ENCODE results near the gene PSKH1. TPM values are rescaled to one million over a fixed set of nuclear protein-coding genes. Genes with fewer than 3 reads are reported as not detected.

PSKH1 gene
- total and polyA plus RNA-seq, 9 of the 15 experiments (the other 6 are each of a cell fraction or from before 2014, with no cell fraction given): 0.96 to 20.9 (median 9.4) TPM

GRCh38 chr16:67941469-67942199, 48.6 kb downstream of the PSKH1 start:
- H3K27ac ChIP-seq (ENCODE audit: extremely low read depth, low read depth, low read length): no peak overlapping the region
- POLR2A ChIA-PET: interaction anchor here (0.6 to 1.2 kb wide), 6 partner anchors 8 to 126 kb away, joined by 3 to 8 read pairs (median 4); partner anchors contain the start of gene CTRL

More at GRCh38 chr16:67941469-67942199, 48.6 kb downstream of the PSKH1 start:
- Histone ChIP-seq H3K27me3 (ENCODE audit: control insufficient read depth in 2 of 2, insufficient read depth in 2 of 2, low read length in 2 of 2) (no peaks in the 10 kb centered on the region), H4K20me1 (replicated peaks; ENCODE audit: control insufficient read depth, insufficient read depth, low read length) (peaks cover 16% of the 10 kb centered on the region; the same call in 1 of the 2 replicates), H3K9ac (ENCODE audit: insufficient read depth in 1 of 2, low read depth in 2 of 2, low read length in 2 of 2) (peak overlapping the region in 1 of 2 experiments; percentile 63; a peak in 2 of 4 replicates), H3K4me2 (ENCODE audit: insufficient read depth, low read length) (no peak overlapping the region), H3K9me3 (replicated peaks; ENCODE audit: control insufficient read depth, insufficient read depth, low read depth, low read length) (no peaks in the 10 kb centered on the region; the same call in 1 of the 2 replicates), H3K4me3 (no peak overlapping the region), H2AFZ (ENCODE audit: low read depth, low read length) (no peak overlapping the region), H3K9me1 (ENCODE audit: control insufficient read depth, insufficient read depth, low read length) (no peaks in the 10 kb centered on the region), H3K36me3 (ENCODE audit: control insufficient read depth, insufficient read depth, low read length) (peaks cover 62% of the 10 kb centered on the region; the same call in 2 of the 3 replicates), H3K4me1 (replicated peaks in 1 of 2; ENCODE audit: control insufficient read depth in 2 of 2, insufficient read depth in 2 of 2, low read length in 2 of 2) (peaks cover 16 to 69% of the 10 kb centered on the region in 2 experiments), H3K79me2 (ENCODE audit: control insufficient read depth, insufficient read depth, low read length) (peaks cover 9% of the 10 kb centered on the region)
- in situ Hi-C loops (cut with MboI): no loop called here
- FAIRE-seq (no peak), ATAC-seq (peak; percentile 21), DNase-seq (ENCODE audit: extremely low read depth in 1 of 4, low spot score in 3 of 4) (peak in 2 of 4 experiments; percentile 43 to 46)
- CTCF ChIA-PET (ENCODE audit: low intra/inter-chr PET ratio): interaction anchor here (1.4 kb wide), 1 partner anchor 125 kb away, joined by 6 read pairs; no protein-coding TSS in a partner anchor
- intact Hi-C loops (cut with micrococcal nuclease): no loop called here
- 58% methylated on average over 9 of the region's 9 CpGs for WGBS (ENCODE audit: insufficient coverage, low coverage, missing lambda C conversion rate)
- TF ChIP-seq ZC3H8 (IDR thresholded peaks at IDR 0.05): no peak
- TF ChIP-seq ZNF232 (CRISPR knock-in tag; IDR thresholded peaks at IDR 0.05): no peak
- peak; percentile 62; the same call in 1 of the 2 replicates for TF ChIP-seq ZNF384 (IDR thresholded peaks at IDR 0.05; ENCODE audit: low read depth, low read length)
- TF ChIP-seq EGR1 (conservative IDR thresholded peaks at IDR 0.05): peak; percentile 71
- TF ChIP-seq MXI1 (IDR thresholded peaks at IDR 0.05; ENCODE audit: low read depth, low read length): no peak
- TF ChIP-seq GABPB1 (CRISPR knock-in tag; IDR thresholded peaks at IDR 0.05): 0 out of 2 replicates have a peak, but pooled peaks have one; percentile 32
- TF ChIP-seq, protein P1, sequence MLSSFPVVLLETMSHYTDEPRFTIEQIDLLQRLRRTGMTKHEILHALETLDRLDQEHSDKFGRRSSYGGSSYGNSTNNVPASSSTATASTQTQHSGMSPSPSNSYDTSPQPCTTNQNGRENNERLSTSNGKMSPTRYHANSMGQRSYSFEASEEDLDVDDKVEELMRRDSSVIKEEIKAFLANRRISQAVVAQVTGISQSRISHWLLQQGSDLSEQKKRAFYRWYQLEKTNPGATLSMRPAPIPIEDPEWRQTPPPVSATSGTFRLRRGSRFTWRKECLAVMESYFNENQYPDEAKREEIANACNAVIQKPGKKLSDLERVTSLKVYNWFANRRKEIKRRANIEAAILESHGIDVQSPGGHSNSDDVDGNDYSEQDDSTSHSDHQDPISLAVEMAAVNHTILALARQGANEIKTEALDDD (IDR thresholded peaks at IDR 0.05): no peak
- 0 out of 2 replicates have a peak, but pooled peaks have one; percentile 29 for TF ChIP-seq SUPT5H (IDR thresholded peaks at IDR 0.05)
- TF ChIP-seq SP1 (CRISPR knock-in tag; IDR thresholded peaks at IDR 0.05): 0 out of 2 replicates have a peak, but pooled peaks have one; percentile 13
- TF ChIP-seq RUNX1 (IDR thresholded peaks at IDR 0.05; ENCODE audit: low read depth): 0 out of 2 replicates have a peak, but pooled peaks have one; percentile 23
- peak; percentile 45; the same call in 1 of the 2 replicates for TF ChIP-seq HDGF (IDR thresholded peaks at IDR 0.05)
- BruUV-seq (replicated peaks): no TSS peak
